Osteoblast (primary cell): ENCODE results near the gene EGLN1. TPM values are rescaled to one million over a fixed set of nuclear protein-coding genes. Genes with fewer than 3 reads are reported as not detected.
"Not testable (repeated sequence)": the region's sequence is repeated elsewhere in the genome, so short reads cannot be mapped to it uniquely, and the experiment has no call there.

Experiments used
- DNase-seq: peaks from one replicate; pipeline ENCODE4 v3.0.0; 2011; ENCODE audit warnings: low spot score, mixed read lengths; ENCODE audit not compliant: insufficient read length; ENCODE audit errors: missing footprints
- H2AFZ ChIP-seq: 2 replicates; pipeline ENCODE4 v1.6.0; 2011; ENCODE audit warnings: mild to moderate bottlenecking, low read length
- H3K27ac ChIP-seq: 2 replicates; pipeline ENCODE4 v1.5.1; 2011; ENCODE audit warnings: mild to moderate bottlenecking, low read depth, low read length, moderate library complexity
- H3K27me3 ChIP-seq: 2 replicates; pipeline ENCODE4 v1.6.0; 2012; ENCODE audit warnings: mild to moderate bottlenecking, control low read depth, inconsistent platforms, low read length, moderate library complexity; ENCODE audit not compliant: insufficient read depth
- H3K36me3 ChIP-seq: 2 replicates; pipeline ENCODE4 v1.5.1; 2011; ENCODE audit warnings: mild to moderate bottlenecking, low read length, control low read depth, moderate library complexity; ENCODE audit not compliant: insufficient read depth
- H3K4me1 ChIP-seq: 2 replicates; pipeline ENCODE4 v1.5.1; 2011; ENCODE audit warnings: mild to moderate bottlenecking, low read length, control low read depth, moderate library complexity; ENCODE audit not compliant: insufficient read depth
- H3K4me2 ChIP-seq: 2 replicates; pipeline ENCODE4 v1.6.0; 2011; ENCODE audit warnings: mild to moderate bottlenecking, low read length; ENCODE audit not compliant: insufficient read depth
- H3K4me3 ChIP-seq: fragments of 200-600 bp; sonication (generic); 3 replicates; pipeline ENCODE4 v1.5.1; 2012; ENCODE audit warnings: mild to moderate bottlenecking, low read length, inconsistent platforms; ENCODE audit not compliant: insufficient read depth
- H3K79me2 ChIP-seq: 2 replicates; pipeline ENCODE4 v1.6.0; 2012; ENCODE audit warnings: mild to moderate bottlenecking, low read length, control low read depth, inconsistent platforms; ENCODE audit not compliant: insufficient read depth
- H3K9me3 ChIP-seq: 2 replicates; pipeline ENCODE4 v1.5.1; 2011; ENCODE audit warnings: low read depth, low read length, control low read depth
- H4K20me1 ChIP-seq: 2 replicates; pipeline ENCODE4 v1.6.0; 2012; ENCODE audit warnings: mild to moderate bottlenecking, low read length, control low read depth; ENCODE audit not compliant: insufficient read depth
- CTCF ChIP-seq: IDR thresholded peaks from 2 replicates; pipeline ENCODE4 v1.5.1; 2011; ENCODE audit warnings: mild to moderate bottlenecking, low read depth, low read length, moderate library complexity; ENCODE audit errors: extremely low read depth
- total RNA-seq: library from RNA; depleted of rRNA; stranded (reverse); fragments of >200 nt; gene quantifications from 2 replicates; pipeline ENCODE4 v1.2.3, GENCODE V29; 2012

Gene EGLN1
- total RNA-seq, 1 donor, result 52.5 TPM

- Histone ChIP-seq H3K4me2 (no peak overlapping the region), H4K20me1 (no peaks in the 10 kb centered on the region), H3K27ac (no peak overlapping the region), H3K79me2 (no peaks in the 10 kb centered on the region), H3K9me3 (no peaks in the 10 kb centered on the region), H3K27me3 (no peaks in the 10 kb centered on the region), H3K4me1 (peaks cover 17% of the 10 kb centered on the region), H3K36me3 (peaks cover 24% of the 10 kb centered on the region), H3K4me3 (no peak overlapping the region), H2AFZ (no peak overlapping the region)
- no peak for DNase-seq
- TF ChIP-seq CTCF, result no peak
Measured at GRCh38 chr1:231355171-231355570, 66.9 kb downstream of the EGLN1 start.

- DNase-seq, result no peak
- Histone ChIP-seq H3K9me3 (no peaks in the 10 kb centered on the region), H3K4me1 (peaks cover 15% of the 10 kb centered on the region), H3K36me3 (peaks cover 29% of the 10 kb centered on the region), H3K4me2 (no peak overlapping the region), H3K79me2 (no peaks in the 10 kb centered on the region), H3K27me3 (no peaks in the 10 kb centered on the region), H4K20me1 (no peaks in the 10 kb centered on the region), H3K27ac (no peak overlapping the region), H2AFZ (no peak overlapping the region), H3K4me3 (no peak overlapping the region)
- TF ChIP-seq CTCF, result no peak
Measured at GRCh38 chr1:231354330-231355020, 67.6 kb downstream of the EGLN1 start.

- H4K20me1 ChIP-seq, result no peaks in the 10 kb centered on the region
- DNase-seq, result no peak
- peaks cover under 1% of the 10 kb centered on the region for H3K79me2 ChIP-seq
- H3K4me2 ChIP-seq, result no peak overlapping the region
- peaks cover 8% of the 10 kb centered on the region for H3K4me1 ChIP-seq
- TF ChIP-seq CTCF, result no peak
- no peaks in the 10 kb centered on the region for H3K27me3 ChIP-seq
- no peak overlapping the region for H2AFZ ChIP-seq
- no peaks in the 10 kb centered on the region for H3K9me3 ChIP-seq
- no peak overlapping the region for H3K4me3 ChIP-seq
- H3K36me3 ChIP-seq, result peaks cover 41% of the 10 kb centered on the region
- no peak overlapping the region for H3K27ac ChIP-seq
Measured at GRCh38 chr1:231353086-231353485, 69.0 kb downstream of the EGLN1 start.

GRCh38 chr1:231351816-231352215 is 70.3 kb downstream of the EGLN1 start:
- H3K4me2 ChIP-seq, result no peak overlapping the region
- no peaks in the 10 kb centered on the region for H3K9me3 ChIP-seq
- DNase-seq, result no peak
- peaks cover 3% of the 10 kb centered on the region for H3K79me2 ChIP-seq
- TF ChIP-seq CTCF, result no peak
- H3K27ac ChIP-seq, result no peak overlapping the region
- no peaks in the 10 kb centered on the region for H3K27me3 ChIP-seq
- H4K20me1 ChIP-seq, result peaks cover 2% of the 10 kb centered on the region
- H2AFZ ChIP-seq, result no peak overlapping the region
- H3K4me1 ChIP-seq, result peaks cover 6% of the 10 kb centered on the region
- H3K4me3 ChIP-seq, result no peak overlapping the region
- H3K36me3 ChIP-seq, result peaks cover 47% of the 10 kb centered on the region

GRCh38 chr1:231348856-231349255 is 73.2 kb downstream of the EGLN1 start:
- H3K27ac ChIP-seq, H3K4me2 ChIP-seq, DNase-seq, H3K27me3 ChIP-seq, H2AFZ ChIP-seq, H3K4me3 ChIP-seq, H3K4me1 ChIP-seq, H3K79me2 ChIP-seq, H3K9me3 ChIP-seq, H4K20me1 ChIP-seq: not testable (repeated sequence)
- H3K36me3 ChIP-seq, result peaks cover 47% of the 10 kb centered on the region
